ENCODE results near the gene CAMSAP3.

- TF ChIP-seq POLR2A (IDR thresholded peaks at IDR 0.05) (no peak), CTCF (IDR thresholded peaks at IDR 0.05) (no peak)
Observed at GRCh38 chr19:7637374-7638256, 42.0 kb downstream of the CAMSAP3 start.
